HL-60 (cell line): ENCODE measurements around the gene GALNS.
A peak's percentile ranks its signal among the peaks of the same experiment; 100 is the strongest.

ENCODE experiments used
- DNase-seq, 2 experiments: peaks; one replicate each; pipeline ENCODE4 v3.0.0-alpha.2; 2010 to 2020; ENCODE audit warnings: low read depth in 1 of 2, low spot score in 1 of 2
- H3K27ac ChIP-seq: fragments of 250-450 bp; sonication (Bioruptor Pico); replicated peaks from 2 replicates; pipeline ENCODE4 v1.5.1; 2020; ENCODE audit warnings: mild to moderate bottlenecking, moderate library complexity
- H3K27me3 ChIP-seq: fragments of 250-450 bp; sonication (Bioruptor Pico); 2 replicates; pipeline ENCODE4 v1.5.1; 2021; ENCODE audit warnings: mild to moderate bottlenecking, moderate library complexity; ENCODE audit not compliant: insufficient read depth, poor library complexity, severe bottlenecking
- H3K4me3 ChIP-seq: replicated peaks from 2 replicates; pipeline ENCODE4 v1.5.1; 2011; ENCODE audit warnings: mild to moderate bottlenecking, control low read depth, low read length; ENCODE audit not compliant: insufficient read depth
- GABPA ChIP-seq: IDR thresholded peaks from 2 replicates; pipeline ENCODE4 v1.6.1; 2012; ENCODE audit warnings: low read depth
- POLR2AphosphoS5 ChIP-seq: IDR thresholded peaks from 2 replicates; pipeline ENCODE4 v1.6.1; 2012; ENCODE audit warnings: low read depth
- SPI1 ChIP-seq: IDR thresholded peaks from 2 replicates; pipeline ENCODE4 v1.6.1; 2012; ENCODE audit warnings: low read depth, mild to moderate bottlenecking, borderline replicate concordance
- TF ChIP-seq, protein P1 (sequence below): IDR thresholded peaks from 2 replicates; pipeline ENCODE4 v1.6.1; 2012; ENCODE audit warnings: low read depth; ENCODE audit not compliant: insufficient replicate concordance
- TF ChIP-seq, protein P2 (sequence below): IDR thresholded peaks from one replicate; pipeline ENCODE4 v1.5.1; 2011; ENCODE audit warnings: low read length, control low read depth, inconsistent platforms; ENCODE audit not compliant: insufficient read depth

Gene GALNS

DNA sequence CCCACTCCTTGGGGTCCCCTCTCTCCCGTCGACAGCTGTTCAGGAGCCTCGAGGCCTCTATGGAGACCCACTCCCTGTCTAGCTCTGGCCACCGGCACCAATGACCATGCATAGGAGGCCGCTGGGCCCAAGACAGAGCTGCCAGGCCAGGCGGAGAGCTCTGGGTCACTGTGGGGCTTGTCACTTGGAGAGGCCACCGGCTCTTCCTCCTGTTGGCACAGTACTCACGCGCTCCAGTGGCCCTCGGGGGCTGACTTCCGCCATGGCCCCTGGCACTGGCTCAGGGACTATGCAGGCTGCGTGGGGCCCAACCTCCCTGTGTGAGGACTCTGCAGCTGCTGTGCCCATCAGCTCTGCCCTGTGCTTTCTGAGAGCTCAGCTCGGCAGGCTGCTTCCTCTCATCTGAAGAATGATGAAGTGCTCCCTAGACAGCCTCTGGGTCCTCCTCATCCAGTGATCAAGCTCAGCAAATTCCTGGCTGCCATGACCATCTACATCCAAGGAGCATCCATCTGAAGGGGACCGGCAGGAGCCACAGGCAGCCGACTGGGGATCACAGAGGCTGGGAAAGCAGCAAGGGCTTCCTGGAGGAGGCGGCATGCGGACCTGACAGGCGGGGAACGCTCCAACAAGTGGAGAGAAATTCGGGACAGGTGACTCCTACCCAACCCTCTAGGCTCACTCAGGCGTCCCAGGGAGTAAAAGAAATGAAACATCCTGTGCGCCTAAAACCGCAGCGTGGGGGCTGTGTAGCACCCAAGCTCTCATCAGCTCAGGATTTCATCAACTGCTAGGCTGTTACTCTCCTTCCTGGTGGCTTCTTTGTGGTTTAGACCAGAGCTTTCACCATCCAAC lies 16.8 kb downstream of the GALNS start:
- H3K4me3 ChIP-seq: peak overlapping the region; percentile 1; the same call in 1 of the 2 replicates
- H3K27me3 ChIP-seq: no peaks in the 10 kb centered on the region
- peak; percentile 47 to 89 for DNase-seq
- H3K27ac ChIP-seq: peak overlapping the region; percentile 97
- TF ChIP-seq SPI1 (no peak), POLR2AphosphoS5 (peak; percentile 82)
- TF ChIP-seq, protein P1, sequence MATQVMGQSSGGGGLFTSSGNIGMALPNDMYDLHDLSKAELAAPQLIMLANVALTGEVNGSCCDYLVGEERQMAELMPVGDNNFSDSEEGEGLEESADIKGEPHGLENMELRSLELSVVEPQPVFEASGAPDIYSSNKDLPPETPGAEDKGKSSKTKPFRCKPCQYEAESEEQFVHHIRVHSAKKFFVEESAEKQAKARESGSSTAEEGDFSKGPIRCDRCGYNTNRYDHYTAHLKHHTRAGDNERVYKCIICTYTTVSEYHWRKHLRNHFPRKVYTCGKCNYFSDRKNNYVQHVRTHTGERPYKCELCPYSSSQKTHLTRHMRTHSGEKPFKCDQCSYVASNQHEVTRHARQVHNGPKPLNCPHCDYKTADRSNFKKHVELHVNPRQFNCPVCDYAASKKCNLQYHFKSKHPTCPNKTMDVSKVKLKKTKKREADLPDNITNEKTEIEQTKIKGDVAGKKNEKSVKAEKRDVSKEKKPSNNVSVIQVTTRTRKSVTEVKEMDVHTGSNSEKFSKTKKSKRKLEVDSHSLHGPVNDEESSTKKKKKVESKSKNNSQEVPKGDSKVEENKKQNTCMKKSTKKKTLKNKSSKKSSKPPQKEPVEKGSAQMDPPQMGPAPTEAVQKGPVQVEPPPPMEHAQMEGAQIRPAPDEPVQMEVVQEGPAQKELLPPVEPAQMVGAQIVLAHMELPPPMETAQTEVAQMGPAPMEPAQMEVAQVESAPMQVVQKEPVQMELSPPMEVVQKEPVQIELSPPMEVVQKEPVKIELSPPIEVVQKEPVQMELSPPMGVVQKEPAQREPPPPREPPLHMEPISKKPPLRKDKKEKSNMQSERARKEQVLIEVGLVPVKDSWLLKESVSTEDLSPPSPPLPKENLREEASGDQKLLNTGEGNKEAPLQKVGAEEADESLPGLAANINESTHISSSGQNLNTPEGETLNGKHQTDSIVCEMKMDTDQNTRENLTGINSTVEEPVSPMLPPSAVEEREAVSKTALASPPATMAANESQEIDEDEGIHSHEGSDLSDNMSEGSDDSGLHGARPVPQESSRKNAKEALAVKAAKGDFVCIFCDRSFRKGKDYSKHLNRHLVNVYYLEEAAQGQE: no peak

DNA sequence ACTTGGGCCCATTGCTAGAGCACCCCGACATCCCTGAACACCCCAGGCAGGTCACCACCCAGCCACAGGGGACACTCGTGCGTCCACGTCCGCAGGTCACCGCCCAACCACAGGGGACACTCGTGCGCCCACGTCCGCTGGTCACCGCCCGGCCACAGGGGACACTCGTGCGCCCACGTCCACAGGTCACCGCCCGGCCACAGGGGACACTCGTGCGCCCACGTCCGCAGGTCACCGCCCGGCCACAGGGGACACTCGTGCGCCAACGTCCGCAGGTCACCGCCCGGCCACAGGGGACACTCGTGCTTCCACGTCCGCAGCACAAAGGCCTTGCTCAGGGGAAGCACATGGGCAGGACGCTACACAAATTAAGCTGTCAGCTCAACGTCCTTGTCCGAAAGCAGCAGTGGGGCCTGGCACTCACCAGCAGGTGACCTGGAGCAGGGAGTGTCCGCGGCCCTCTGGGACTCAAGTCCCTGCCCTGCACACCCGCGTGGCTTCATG lies 17.7 kb downstream of the GALNS start:
- H3K27ac ChIP-seq: peak overlapping the region; percentile 97
- H3K27me3 ChIP-seq: no peaks in the 10 kb centered on the region
- TF ChIP-seq, protein P2, sequence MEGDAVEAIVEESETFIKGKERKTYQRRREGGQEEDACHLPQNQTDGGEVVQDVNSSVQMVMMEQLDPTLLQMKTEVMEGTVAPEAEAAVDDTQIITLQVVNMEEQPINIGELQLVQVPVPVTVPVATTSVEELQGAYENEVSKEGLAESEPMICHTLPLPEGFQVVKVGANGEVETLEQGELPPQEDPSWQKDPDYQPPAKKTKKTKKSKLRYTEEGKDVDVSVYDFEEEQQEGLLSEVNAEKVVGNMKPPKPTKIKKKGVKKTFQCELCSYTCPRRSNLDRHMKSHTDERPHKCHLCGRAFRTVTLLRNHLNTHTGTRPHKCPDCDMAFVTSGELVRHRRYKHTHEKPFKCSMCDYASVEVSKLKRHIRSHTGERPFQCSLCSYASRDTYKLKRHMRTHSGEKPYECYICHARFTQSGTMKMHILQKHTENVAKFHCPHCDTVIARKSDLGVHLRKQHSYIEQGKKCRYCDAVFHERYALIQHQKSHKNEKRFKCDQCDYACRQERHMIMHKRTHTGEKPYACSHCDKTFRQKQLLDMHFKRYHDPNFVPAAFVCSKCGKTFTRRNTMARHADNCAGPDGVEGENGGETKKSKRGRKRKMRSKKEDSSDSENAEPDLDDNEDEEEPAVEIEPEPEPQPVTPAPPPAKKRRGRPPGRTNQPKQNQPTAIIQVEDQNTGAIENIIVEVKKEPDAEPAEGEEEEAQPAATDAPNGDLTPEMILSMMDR: peak; percentile 78
- TF ChIP-seq POLR2AphosphoS5 (peak; percentile 46; the same call in 1 of the 2 replicates), GABPA (no peak), SPI1 (no peak)
- TF ChIP-seq, protein P1: no peak
- DNase-seq: peak; percentile 58 to 75
- H3K4me3 ChIP-seq: peak overlapping the region; percentile 1; the same call in 1 of the 2 replicates

DNA sequence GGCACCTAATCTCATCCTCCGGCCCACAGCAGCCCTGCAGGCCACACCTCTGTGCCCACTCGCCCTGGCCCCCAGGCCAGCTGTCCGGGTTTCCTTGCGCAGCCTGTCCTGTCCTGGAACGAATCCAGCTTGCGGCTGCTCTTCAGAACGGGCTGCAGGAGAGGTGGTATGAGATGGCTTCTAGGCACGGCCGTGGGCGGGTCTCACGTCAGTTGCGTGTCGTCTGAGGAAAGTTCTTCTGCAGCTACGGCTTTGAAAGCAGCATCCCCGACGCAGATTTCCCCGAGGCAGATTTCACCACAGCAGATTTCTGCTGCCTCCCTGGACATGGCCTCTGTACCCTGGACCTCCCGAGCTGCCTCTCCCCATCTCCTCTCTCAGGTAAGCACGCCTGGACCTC lies 18.2 kb downstream of the GALNS start:
- Histone ChIP-seq H3K27ac (peak overlapping the region; percentile 38; the same call in 1 of the 2 replicates), H3K4me3 (no peak overlapping the region), H3K27me3 (no peaks in the 10 kb centered on the region)
- TF ChIP-seq GABPA (no peak), POLR2AphosphoS5 (no peak), SPI1 (no peak)
- TF ChIP-seq, protein P2: no peak
- TF ChIP-seq, protein P1: no peak
- no peak for DNase-seq
